ENCODE data around the gene C3. TPM values are rescaled to one million over a fixed set of nuclear protein-coding genes. Genes with fewer than 3 reads are reported as not detected.

C3 gene
- total and polyA plus RNA-seq, 2 of the 13 experiments (the other 11 are each of a cell fraction or from before 2014, with no cell fraction given), result 1,455 to 6,272 TPM

DNA sequence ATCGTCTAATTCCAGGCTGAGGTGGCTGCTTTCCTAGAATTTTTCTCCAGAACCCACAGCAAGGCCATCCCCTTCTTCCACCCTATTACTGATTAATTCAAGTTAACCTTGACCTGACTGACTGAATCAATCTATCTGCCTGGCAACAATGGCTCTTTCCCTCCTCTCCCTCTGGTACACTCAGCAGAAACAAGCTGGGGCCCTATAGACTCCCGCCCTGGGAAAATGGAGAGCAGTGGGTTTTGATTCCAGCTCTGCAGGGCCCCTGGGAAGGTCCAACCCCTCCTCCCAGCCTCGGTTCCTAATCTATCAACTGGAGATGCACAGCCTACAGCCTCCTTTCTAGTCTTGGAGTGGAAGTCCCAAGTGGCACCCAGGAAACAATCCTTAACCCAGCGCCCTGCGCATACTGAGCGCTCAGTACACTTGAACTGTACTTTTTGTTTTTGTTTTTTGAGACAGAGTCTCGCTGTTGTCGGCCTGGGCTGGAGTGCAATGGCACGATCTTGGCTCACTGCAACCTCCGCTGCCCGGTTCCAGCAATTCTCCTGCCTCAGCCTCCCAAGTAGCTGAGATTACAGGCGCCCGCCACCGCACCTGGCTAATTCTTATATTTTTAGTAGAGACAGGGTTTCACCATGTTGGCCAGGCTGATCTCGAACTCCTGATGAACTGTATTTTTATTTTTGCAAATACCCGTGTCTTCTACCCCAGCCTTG lies 5.2 kb upstream of the C3 start (continued):
- TF ChIP-seq, protein P1, sequence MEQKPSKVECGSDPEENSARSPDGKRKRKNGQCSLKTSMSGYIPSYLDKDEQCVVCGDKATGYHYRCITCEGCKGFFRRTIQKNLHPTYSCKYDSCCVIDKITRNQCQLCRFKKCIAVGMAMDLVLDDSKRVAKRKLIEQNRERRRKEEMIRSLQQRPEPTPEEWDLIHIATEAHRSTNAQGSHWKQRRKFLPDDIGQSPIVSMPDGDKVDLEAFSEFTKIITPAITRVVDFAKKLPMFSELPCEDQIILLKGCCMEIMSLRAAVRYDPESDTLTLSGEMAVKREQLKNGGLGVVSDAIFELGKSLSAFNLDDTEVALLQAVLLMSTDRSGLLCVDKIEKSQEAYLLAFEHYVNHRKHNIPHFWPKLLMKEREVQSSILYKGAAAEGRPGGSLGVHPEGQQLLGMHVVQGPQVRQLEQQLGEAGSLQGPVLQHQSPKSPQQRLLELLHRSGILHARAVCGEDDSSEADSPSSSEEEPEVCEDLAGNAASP (CRISPR knock-in tag; IDR thresholded peaks at IDR 0.05; ENCODE audit: borderline replicate concordance), result peak; percentile 85

GRCh38 chr19:6724631-6725492 lies 4.4 kb upstream of the C3 start:
- H4K20me1 ChIP-seq (ENCODE audit: insufficient read depth, low read length), result peaks cover 5% of the 10 kb centered on the region
- peaks cover 12% of the 10 kb centered on the region for H3K79me2 ChIP-seq (ENCODE audit: insufficient read depth, low read length)
- no peak for TF ChIP-seq ZNF850 (CRISPR knock-in tag; conservative IDR thresholded peaks at IDR 0.05)
- TF ChIP-seq, protein P2, sequence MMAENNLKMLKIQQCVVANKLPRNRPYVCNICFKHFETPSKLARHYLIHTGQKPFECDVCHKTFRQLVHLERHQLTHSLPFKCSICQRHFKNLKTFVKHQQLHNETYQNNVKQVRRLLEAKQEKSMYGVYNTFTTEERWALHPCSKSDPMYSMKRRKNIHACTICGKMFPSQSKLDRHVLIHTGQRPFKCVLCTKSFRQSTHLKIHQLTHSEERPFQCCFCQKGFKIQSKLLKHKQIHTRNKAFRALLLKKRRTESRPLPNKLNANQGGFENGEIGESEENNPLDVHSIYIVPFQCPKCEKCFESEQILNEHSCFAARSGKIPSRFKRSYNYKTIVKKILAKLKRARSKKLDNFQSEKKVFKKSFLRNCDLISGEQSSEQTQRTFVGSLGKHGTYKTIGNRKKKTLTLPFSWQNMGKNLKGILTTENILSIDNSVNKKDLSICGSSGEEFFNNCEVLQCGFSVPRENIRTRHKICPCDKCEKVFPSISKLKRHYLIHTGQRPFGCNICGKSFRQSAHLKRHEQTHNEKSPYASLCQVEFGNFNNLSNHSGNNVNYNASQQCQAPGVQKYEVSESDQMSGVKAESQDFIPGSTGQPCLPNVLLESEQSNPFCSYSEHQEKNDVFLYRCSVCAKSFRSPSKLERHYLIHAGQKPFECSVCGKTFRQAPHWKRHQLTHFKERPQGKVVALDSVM (CRISPR knock-in tag; IDR thresholded peaks at IDR 0.05), result peak; percentile 61; the same call in 1 of the 2 replicates
- 0 out of 2 replicates have a peak, but pooled peaks have one; percentile 18 for TF ChIP-seq SNAPC2 (CRISPR knock-in tag; IDR thresholded peaks at IDR 0.05)
- TF ChIP-seq ELF3 (CRISPR knock-in tag; IDR thresholded peaks at IDR 0.05), result no peak
- TF ChIP-seq ESRRA (CRISPR knock-in tag; IDR thresholded peaks at IDR 0.05; ENCODE audit: low read depth), result 0 out of 2 replicates have a peak, but pooled peaks have one; percentile 15
- no peak for TF ChIP-seq ZNF20 (CRISPR knock-in tag; IDR thresholded peaks at IDR 0.05)
- TF ChIP-seq CHD4 (IDR thresholded peaks at IDR 0.05; ENCODE audit: borderline replicate concordance, low read length), result peak; percentile 30; the same call in 1 of the 2 replicates
- TF ChIP-seq ZFX (CRISPR knock-in tag; IDR thresholded peaks at IDR 0.05; ENCODE audit: low read depth), result 0 out of 2 replicates have a peak, but pooled peaks have one; percentile 6
- 0 out of 2 replicates have a peak, but pooled peaks have one; percentile 10 for TF ChIP-seq ARNTL (CRISPR knock-in tag; IDR thresholded peaks at IDR 0.05)
- 0 out of 2 replicates have a peak, but pooled peaks have one; percentile 37 for TF ChIP-seq FOXK1 (CRISPR knock-in tag; IDR thresholded peaks at IDR 0.05; ENCODE audit: borderline replicate concordance, low read depth)
- TF ChIP-seq POLR2G (IDR thresholded peaks at IDR 0.05; ENCODE audit: low read depth, low read length), result 0 out of 2 replicates have a peak, but pooled peaks have one; percentile 2
- DNase-seq (ENCODE audit: low spot score) (no peak), ATAC-seq (no peak), FAIRE-seq (no peak)
- H3K9ac ChIP-seq (ENCODE audit: insufficient read depth, low read depth, low read length), result peak overlapping the region; percentile 70
- H3K36me3 ChIP-seq (replicated peaks in 1 of 2; ENCODE audit: control insufficient read depth in 1 of 2, insufficient read depth in 2 of 2, low read length in 2 of 2), result no peaks in the 10 kb centered on the region
- intact Hi-C loops (cut with micrococcal nuclease; ENCODE audit: unreplicated experiment) (no loop called here), in situ Hi-C loops (cut with HindIII; ENCODE audit: extremely low pct_ligation_motif_present, low pct_unique_long_range_greater_than_20kb) (no loop called here)
- ChIA-PET POLR2A (interaction anchor here (0.6 to 8.0 kb wide), 8 partner anchors 9 to 352 kb away, joined by 3 to 278 read pairs (median 4); partner anchors contain the start of genes ALKBH7 and GPR108), CTCF (ENCODE audit: low intra/inter-chr PET ratio, low total read pairs) (no interaction called here)
- H2AFZ ChIP-seq (ENCODE audit: low read length), result no peak overlapping the region
- 58% methylated on average over 15 of the region's 15 CpGs for WGBS (ENCODE audit: low lambda C conversion rate)
- H3K9me3 ChIP-seq (ENCODE audit: low read length), result no peaks in the 10 kb centered on the region
- BruUV-seq (replicated peaks), result no TSS peak
- H3K27ac ChIP-seq (ENCODE audit: extremely low read length, insufficient read depth, low read length), result peak overlapping the region; percentile 90
- H3K27me3 ChIP-seq (ENCODE audit: control insufficient read depth in 1 of 2, insufficient read depth in 2 of 2, low read length in 2 of 2), result peaks cover 0 to 1% of the 10 kb centered on the region in 2 experiments; a peak in 1 of 5 replicates
- peak overlapping the region; percentile 90 for H3K4me2 ChIP-seq (ENCODE audit: low read depth, low read length)
- peaks cover 93% of the 10 kb centered on the region for H3K4me1 ChIP-seq (ENCODE audit: insufficient read depth, low read length)
- peak overlapping the region in 2 of 3 experiments; percentile 30 to 58; a peak in 2 of 6 replicates for H3K4me3 ChIP-seq (replicated peaks in 1 of 3; ENCODE audit: insufficient read depth in 1 of 3, low read depth in 2 of 3, low read length in 3 of 3)
